Prostate gland (tissue), 2 donors: ENCODE data around the gene PCLO.

ENCODE experiments used
- CTCF ChIP-seq, 4 experiments: fragments of 200-600 bp in 2 of 4; fragments of 450-650 bp in 2 of 4; sonication (generic) in 2 of 4; IDR thresholded peaks; 1 replicate in 3 of 4; 2 replicates in 1 of 4; pipeline ENCODE4 v1.5.1; 2016 to 2019; ENCODE audit warnings: antibody characterized with exemption in 4 of 4, mild to moderate bottlenecking in 2 of 4, moderate library complexity in 2 of 4
- POLR2AphosphoS5 ChIP-seq: sonication (generic); formaldehyde crosslinking; IDR thresholded peaks from one replicate; pipeline ENCODE4 v1.6.1; 2017; ENCODE audit warnings: antibody characterized with exemption

GRCh38 chr7:82810558-82811259 is 352.0 kb downstream of the PCLO start:
- TF ChIP-seq CTCF (IDR thresholded peaks at IDR 0.05) (peak; percentile 10 to 65 (median 54)), POLR2AphosphoS5 (peak; percentile 5)
